Measurements from ENCODE around the gene CCSER1. TPM values are rescaled to one million over a fixed set of nuclear protein-coding genes. Genes with fewer than 3 reads are reported as not detected.

Gene CCSER1
- total RNA-seq, 4 donors from 2014 or later: 13.3 to 54.6 (median 34.0) TPM

DNA sequence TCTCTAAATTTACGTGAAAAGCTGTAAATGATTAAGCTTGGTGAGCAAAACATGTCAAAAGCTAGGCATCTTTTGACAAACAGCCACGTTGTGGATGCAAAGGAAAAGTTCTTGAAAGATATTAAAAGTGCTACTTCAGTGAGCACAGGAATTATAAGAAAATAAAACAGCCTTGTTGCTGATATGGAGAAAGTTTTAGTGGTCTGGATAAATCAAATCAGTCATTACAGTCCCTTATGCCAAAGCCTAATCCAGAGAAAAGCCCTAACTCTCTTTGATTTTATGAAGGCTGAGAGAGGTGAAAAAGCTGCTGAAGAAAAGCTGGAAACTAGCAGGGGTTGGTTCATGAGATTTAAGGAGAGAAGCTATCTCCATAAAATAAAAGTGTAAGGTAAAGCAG, 487.2 kb downstream of the CCSER1 start:
- in situ Hi-C loops (cut with MboI; ENCODE audit: low pct_ligation_motif_present in 1 of 4, low pct_unique_long_range_greater_than_20kb in 1 of 4, low sequenced_read_pairs in 3 of 4): no loop called here
- Histone ChIP-seq H3K27ac (no peak overlapping the region), H3K4me3 (no peak overlapping the region), H3K36me3 (no peaks in the 10 kb centered on the region), H3K9me3 (no peaks in the 10 kb centered on the region), H3K27me3 (no peaks in the 10 kb centered on the region), H3K4me1 (no peaks in the 10 kb centered on the region)
- DNase-seq: no peak
- intact Hi-C loops (cut with DNase I; ENCODE audit: low total_unique reads): no loop called here
- WGBS, 2 donors (ENCODE audit: low coverage in 1 of 2): 65 to 72% methylated on average over 2 of the region's 2 CpGs
- no peak for TF ChIP-seq POLR2A (IDR thresholded peaks at IDR 0.05)
- TF ChIP-seq POLR2AphosphoS5 (IDR thresholded peaks at IDR 0.05): no peak
- TF ChIP-seq, protein P1, sequence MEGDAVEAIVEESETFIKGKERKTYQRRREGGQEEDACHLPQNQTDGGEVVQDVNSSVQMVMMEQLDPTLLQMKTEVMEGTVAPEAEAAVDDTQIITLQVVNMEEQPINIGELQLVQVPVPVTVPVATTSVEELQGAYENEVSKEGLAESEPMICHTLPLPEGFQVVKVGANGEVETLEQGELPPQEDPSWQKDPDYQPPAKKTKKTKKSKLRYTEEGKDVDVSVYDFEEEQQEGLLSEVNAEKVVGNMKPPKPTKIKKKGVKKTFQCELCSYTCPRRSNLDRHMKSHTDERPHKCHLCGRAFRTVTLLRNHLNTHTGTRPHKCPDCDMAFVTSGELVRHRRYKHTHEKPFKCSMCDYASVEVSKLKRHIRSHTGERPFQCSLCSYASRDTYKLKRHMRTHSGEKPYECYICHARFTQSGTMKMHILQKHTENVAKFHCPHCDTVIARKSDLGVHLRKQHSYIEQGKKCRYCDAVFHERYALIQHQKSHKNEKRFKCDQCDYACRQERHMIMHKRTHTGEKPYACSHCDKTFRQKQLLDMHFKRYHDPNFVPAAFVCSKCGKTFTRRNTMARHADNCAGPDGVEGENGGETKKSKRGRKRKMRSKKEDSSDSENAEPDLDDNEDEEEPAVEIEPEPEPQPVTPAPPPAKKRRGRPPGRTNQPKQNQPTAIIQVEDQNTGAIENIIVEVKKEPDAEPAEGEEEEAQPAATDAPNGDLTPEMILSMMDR (IDR thresholded peaks at IDR 0.05): no peak
- no peak for TF ChIP-seq EP300 (IDR thresholded peaks at IDR 0.05; ENCODE audit: low read depth)

DNA sequence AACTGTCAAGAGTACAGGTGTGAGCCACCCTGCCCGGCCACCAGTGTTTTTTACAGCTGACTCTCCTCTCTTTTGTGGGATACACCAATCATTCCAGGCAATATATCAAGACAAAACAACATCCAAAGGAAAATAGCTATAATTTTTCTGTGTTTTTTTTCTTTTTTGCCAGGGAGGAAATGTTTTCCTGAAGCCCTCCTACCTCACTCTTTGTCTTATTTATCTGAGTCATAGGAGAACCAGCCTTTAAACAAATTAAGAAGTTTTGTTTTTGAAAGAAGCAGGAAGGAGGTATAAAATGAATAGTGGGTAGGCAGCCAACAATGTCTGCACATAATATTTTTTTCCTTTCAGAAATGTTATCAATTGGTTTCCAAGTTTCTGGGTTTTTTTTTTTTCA, 493.9 kb downstream of the CCSER1 start:
- TF ChIP-seq, protein P1 (IDR thresholded peaks at IDR 0.05): no peak
- no peak for TF ChIP-seq EP300 (IDR thresholded peaks at IDR 0.05; ENCODE audit: low read depth)
- TF ChIP-seq POLR2A (IDR thresholded peaks at IDR 0.05): no peak
- TF ChIP-seq POLR2AphosphoS5 (IDR thresholded peaks at IDR 0.05): no peak
- Histone ChIP-seq H3K4me1 (no peaks in the 10 kb centered on the region), H3K27ac (no peak overlapping the region), H3K9me3 (no peaks in the 10 kb centered on the region), H3K36me3 (no peaks in the 10 kb centered on the region), H3K4me3 (no peak overlapping the region), H3K27me3 (no peaks in the 10 kb centered on the region)
- WGBS, 2 donors (ENCODE audit: low coverage in 1 of 2): 71 to 82% methylated on average over 1 of the region's 1 CpG
- intact Hi-C loops (cut with DNase I; ENCODE audit: low total_unique reads): no loop called here
- no peak for DNase-seq
- in situ Hi-C loops (cut with MboI; ENCODE audit: low pct_ligation_motif_present in 1 of 4, low pct_unique_long_range_greater_than_20kb in 1 of 4, low sequenced_read_pairs in 3 of 4): no loop called here

DNA sequence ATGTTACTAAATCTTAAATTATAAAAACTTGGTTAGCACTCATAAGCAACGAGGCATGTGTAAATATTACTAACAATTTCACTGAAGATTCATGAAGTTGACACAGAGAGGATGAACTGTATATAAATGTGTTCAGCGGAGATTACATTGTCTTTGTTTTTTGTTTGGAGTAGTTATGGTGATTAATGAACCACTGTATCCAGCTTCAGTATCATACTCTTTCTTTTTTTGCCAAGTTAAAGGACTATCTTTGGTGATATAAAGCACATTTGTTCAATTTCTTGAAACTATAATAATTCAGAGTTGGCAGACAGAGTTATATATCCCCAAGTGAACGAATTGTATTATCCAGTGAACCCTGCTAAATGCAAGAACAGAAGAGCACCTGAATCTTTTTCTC, 497.6 kb downstream of the CCSER1 start:
- no peaks in the 10 kb centered on the region for H3K27me3 ChIP-seq
- 48 to 52% methylated on average over 3 of the region's 3 CpGs for WGBS, 2 donors (ENCODE audit: low coverage in 1 of 2)
- in situ Hi-C loops (cut with MboI; ENCODE audit: low pct_ligation_motif_present in 1 of 4, low pct_unique_long_range_greater_than_20kb in 1 of 4, low sequenced_read_pairs in 3 of 4): no loop called here

DNA sequence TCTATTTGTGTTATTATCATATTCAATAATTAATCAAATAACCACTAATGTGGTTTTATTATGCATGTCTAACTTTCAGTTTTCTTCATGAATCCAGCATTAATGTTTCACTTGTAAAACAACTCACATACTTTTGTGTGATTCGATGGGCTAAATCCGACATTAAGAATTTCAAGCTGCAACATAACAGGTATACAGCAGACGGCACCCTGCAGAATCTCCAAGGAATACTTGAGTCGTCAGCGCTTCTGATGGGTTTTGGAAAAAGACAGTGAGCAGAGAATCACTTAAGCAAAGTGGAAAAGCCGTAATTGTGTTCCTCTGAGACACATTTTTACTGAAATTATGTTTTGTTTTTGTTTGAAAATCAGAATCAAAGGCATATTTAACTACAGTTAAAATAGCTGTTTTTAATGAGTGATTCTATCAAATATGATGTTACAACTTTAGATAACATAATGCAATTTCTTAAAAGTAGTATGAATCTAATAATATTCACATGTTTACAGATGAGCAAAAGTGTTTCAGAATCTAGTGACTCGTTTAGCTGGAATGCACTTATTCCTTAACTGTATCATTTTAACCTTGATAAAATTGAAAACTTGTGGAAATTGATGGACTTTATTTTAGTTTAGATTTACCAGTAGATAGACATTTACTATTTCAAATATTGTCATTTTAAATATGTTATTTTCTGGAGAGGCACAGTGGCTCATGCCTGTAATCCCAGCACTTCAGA, 514.8 kb downstream of the CCSER1 start:
- WGBS, 2 donors (ENCODE audit: low coverage in 1 of 2): 64 to 77% methylated on average over 7 of the region's 7 CpGs
- no peak overlapping the region for H3K4me3 ChIP-seq
- intact Hi-C loops (cut with DNase I; ENCODE audit: low total_unique reads) (no loop called here), in situ Hi-C loops (cut with MboI; ENCODE audit: low pct_ligation_motif_present in 1 of 4, low pct_unique_long_range_greater_than_20kb in 1 of 4, low sequenced_read_pairs in 3 of 4) (no loop called here)
- H3K27ac ChIP-seq: no peak overlapping the region
- H3K27me3 ChIP-seq: no peaks in the 10 kb centered on the region
- DNase-seq: no peak
- TF ChIP-seq EP300 (IDR thresholded peaks at IDR 0.05; ENCODE audit: low read depth) (no peak), POLR2AphosphoS5 (IDR thresholded peaks at IDR 0.05) (no peak), POLR2A (IDR thresholded peaks at IDR 0.05) (no peak)
- TF ChIP-seq, protein P1 (IDR thresholded peaks at IDR 0.05): no peak
- H3K36me3 ChIP-seq: no peaks in the 10 kb centered on the region
- H3K9me3 ChIP-seq: no peaks in the 10 kb centered on the region
- H3K4me1 ChIP-seq: no peaks in the 10 kb centered on the region

More for the DNA sequence above, 497.6 kb downstream of the CCSER1 start:
- intact Hi-C loops (cut with DNase I; ENCODE audit: low total_unique reads): no loop called here
- no peak overlapping the region for H3K4me3 ChIP-seq
- TF ChIP-seq POLR2AphosphoS5 (IDR thresholded peaks at IDR 0.05): no peak
- no peak for TF ChIP-seq POLR2A (IDR thresholded peaks at IDR 0.05)
- no peaks in the 10 kb centered on the region for H3K9me3 ChIP-seq
- H3K27ac ChIP-seq: no peak overlapping the region
- H3K4me1 ChIP-seq: no peaks in the 10 kb centered on the region
- DNase-seq: no peak
- no peaks in the 10 kb centered on the region for H3K36me3 ChIP-seq

DNA sequence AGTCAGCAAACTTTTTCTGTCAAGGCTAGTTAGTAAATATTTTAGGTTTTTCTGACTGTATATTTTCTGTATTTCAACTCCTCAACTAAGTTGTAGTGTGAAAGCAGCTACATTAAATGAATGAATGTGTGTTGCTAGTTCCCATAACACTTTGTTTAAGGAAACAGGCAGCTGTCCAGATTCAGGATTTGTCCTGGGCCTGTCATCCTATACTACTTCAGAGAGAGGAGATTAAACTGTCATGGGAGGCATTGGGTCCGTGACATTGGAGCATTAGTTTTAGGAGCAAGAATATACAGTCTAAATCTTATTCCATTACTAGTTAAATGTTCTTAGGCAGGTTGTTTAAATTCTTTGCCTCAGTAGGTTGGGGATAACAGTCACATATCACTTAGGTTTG, 516.0 kb downstream of the CCSER1 start:
- intact Hi-C loops (cut with DNase I; ENCODE audit: low total_unique reads) (no loop called here), in situ Hi-C loops (cut with MboI; ENCODE audit: low pct_ligation_motif_present in 1 of 4, low pct_unique_long_range_greater_than_20kb in 1 of 4, low sequenced_read_pairs in 3 of 4) (no loop called here)
- no peak for TF ChIP-seq EP300 (IDR thresholded peaks at IDR 0.05; ENCODE audit: low read depth)
- TF ChIP-seq, protein P1 (IDR thresholded peaks at IDR 0.05): no peak
- no peak for TF ChIP-seq POLR2A (IDR thresholded peaks at IDR 0.05)
- TF ChIP-seq POLR2AphosphoS5 (IDR thresholded peaks at IDR 0.05): no peak
- Histone ChIP-seq H3K4me3 (no peak overlapping the region), H3K9me3 (no peaks in the 10 kb centered on the region), H3K4me1 (no peaks in the 10 kb centered on the region), H3K27me3 (no peaks in the 10 kb centered on the region), H3K27ac (no peak overlapping the region), H3K36me3 (no peaks in the 10 kb centered on the region)
- DNase-seq: no peak
- 67 to 81% methylated on average over 1 of the region's 1 CpG for WGBS, 2 donors (ENCODE audit: low coverage in 1 of 2)
